MCF 10A (cell line): ENCODE data around the gene NUBPL. TPM values are rescaled to one million over a fixed set of nuclear protein-coding genes. Genes with fewer than 3 reads are reported as not detected.
A peak's percentile ranks its signal among the peaks of the same experiment; 100 is the strongest.

ENCODE experiments used
- BruUV-seq: library from RNA; stranded (reverse); fragments of 400-500 nt; replicated peaks from 2 replicates; lab custom pipeline; 2021; lab: Mats Ljungman, UMichigan
- CTCF ChIA-PET: fragments of 300-600 bp; sonication (Branson Sonifier 250); formaldehyde crosslinking; extraction: SDS; loops from one replicate; lab custom pipeline; 2021; ENCODE audit warnings: antibody characterized with exemption, inconsistent platforms; lab: Yijun Ruan, JAX
- POLR2A ChIA-PET: fragments of 300-600, 350-650 bp; sonication (Branson Sonifier 250); formaldehyde crosslinking; extraction: SDS; loops from one replicate; lab custom pipeline; 2020; ENCODE audit warnings: antibody characterized with exemption, inconsistent platforms; lab: Yijun Ruan, JAX
- DNase-seq: peaks from one replicate; pipeline ENCODE4 v3.0.0-alpha.2; 2018; ENCODE audit not compliant: unreplicated experiment
- H3K27ac Mint-ChIP-seq: one replicate; pipeline ENCODE4 v1.8.0; 2022; ENCODE audit warnings: mild to moderate bottlenecking, low read depth, mixed read lengths; ENCODE audit not compliant: unreplicated experiment
- H3K27me3 Mint-ChIP-seq: one replicate; pipeline ENCODE4 v1.8.0; 2022; ENCODE audit warnings: mixed read lengths; ENCODE audit not compliant: insufficient read depth, unreplicated experiment
- H3K36me3 Mint-ChIP-seq: one replicate; pipeline ENCODE4 v1.8.0; 2022; ENCODE audit warnings: mild to moderate bottlenecking, moderate library complexity, mixed read lengths; ENCODE audit not compliant: insufficient read depth, unreplicated experiment
- H3K4me1 Mint-ChIP-seq: one replicate; pipeline ENCODE4 v1.8.0; 2022; ENCODE audit warnings: mixed read lengths; ENCODE audit not compliant: insufficient read depth, unreplicated experiment
- H3K4me3 Mint-ChIP-seq: one replicate; pipeline ENCODE4 v1.8.0; 2022; ENCODE audit warnings: mild to moderate bottlenecking, moderate library complexity, mixed read lengths; ENCODE audit not compliant: unreplicated experiment
- H3K9me3 Mint-ChIP-seq: one replicate; pipeline ENCODE4 v1.8.0; 2022; ENCODE audit warnings: mixed read lengths; ENCODE audit not compliant: unreplicated experiment
- intact Hi-C: fragments of 100-400 bp; cut with micrococcal nuclease; formaldehyde crosslinking; loops from 2 replicates; pipeline ENCODE4 v1.14.1; 2022
- total RNA-seq: library from RNA; stranded (reverse); gene quantifications from 2 replicates; pipeline ENCODE4 v1.2.3, GENCODE V29; 2022
- TF ChIP-seq, protein P1 (sequence below): fragments of 200-600 bp; IDR thresholded peaks from one replicate; pipeline ENCODE4 v1.8.0; 2022; ENCODE audit warnings: antibody characterized with exemption, mild to moderate bottlenecking; ENCODE audit not compliant: unreplicated experiment

NUBPL gene
- total RNA-seq, 1 experiment from 2014 or later = 12.3 TPM

DNA sequence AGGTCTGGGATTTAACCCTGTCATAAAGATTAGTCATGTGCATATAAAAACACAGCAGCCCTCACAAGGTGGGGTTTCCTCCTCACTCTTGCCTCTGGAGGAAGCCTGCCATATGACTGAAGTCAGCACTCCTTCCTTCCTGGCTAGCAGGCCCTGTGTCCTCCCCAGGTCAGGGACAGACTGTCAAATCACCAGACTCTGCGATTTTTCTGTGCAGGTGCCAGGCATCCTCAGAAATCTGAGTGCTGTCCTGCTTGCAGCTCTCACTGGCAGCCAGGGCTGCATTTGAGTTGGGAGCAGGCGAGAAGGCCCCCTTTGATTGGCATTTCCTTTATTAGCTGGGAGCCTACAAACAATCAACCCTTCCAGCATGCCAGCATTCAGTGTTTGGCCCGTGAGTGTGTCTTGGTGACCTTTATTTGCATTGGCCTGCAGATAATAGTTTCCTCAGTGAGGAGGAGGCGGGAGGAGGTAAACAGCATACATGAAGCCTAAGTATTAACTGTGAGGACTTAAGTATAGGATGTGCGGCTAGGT lies 332.1 kb downstream of the NUBPL start:
- Mint-ChIP-seq H3K9me3 (no peaks in the 10 kb centered on the region), H3K4me3 (no peak overlapping the region), H3K27me3 (no peaks in the 10 kb centered on the region), H3K36me3 (no peaks in the 10 kb centered on the region), H3K27ac (no peak overlapping the region), H3K4me1 (peaks cover 16% of the 10 kb centered on the region)
- CTCF ChIA-PET = no interaction called here
- TF ChIP-seq, protein P1, sequence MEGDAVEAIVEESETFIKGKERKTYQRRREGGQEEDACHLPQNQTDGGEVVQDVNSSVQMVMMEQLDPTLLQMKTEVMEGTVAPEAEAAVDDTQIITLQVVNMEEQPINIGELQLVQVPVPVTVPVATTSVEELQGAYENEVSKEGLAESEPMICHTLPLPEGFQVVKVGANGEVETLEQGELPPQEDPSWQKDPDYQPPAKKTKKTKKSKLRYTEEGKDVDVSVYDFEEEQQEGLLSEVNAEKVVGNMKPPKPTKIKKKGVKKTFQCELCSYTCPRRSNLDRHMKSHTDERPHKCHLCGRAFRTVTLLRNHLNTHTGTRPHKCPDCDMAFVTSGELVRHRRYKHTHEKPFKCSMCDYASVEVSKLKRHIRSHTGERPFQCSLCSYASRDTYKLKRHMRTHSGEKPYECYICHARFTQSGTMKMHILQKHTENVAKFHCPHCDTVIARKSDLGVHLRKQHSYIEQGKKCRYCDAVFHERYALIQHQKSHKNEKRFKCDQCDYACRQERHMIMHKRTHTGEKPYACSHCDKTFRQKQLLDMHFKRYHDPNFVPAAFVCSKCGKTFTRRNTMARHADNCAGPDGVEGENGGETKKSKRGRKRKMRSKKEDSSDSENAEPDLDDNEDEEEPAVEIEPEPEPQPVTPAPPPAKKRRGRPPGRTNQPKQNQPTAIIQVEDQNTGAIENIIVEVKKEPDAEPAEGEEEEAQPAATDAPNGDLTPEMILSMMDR = no peak
- POLR2A ChIA-PET = no interaction called here
- intact Hi-C loops = no loop called here
- no TSS peak for BruUV-seq
- DNase-seq = no peak

DNA sequence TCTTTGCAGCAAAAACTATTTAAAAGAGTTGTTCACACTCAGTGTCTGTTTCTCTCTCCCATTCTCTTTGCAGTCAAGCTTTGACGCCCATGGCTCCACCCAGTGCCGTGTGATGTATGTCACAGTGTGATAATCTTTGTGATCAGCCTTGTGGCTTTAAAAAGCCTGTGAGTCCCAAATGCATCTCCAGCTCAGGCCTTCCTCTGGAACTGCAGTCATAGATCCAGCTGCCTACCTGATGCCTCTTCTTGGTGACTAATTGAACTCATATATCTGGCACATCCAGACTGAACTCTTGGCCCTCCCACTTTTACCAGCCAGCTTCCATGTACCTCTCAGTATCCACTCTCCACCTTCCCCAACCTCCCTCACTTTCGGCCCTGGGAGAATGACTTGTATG lies 333.1 kb downstream of the NUBPL start:
- TF ChIP-seq, protein P1 = no peak
- H3K4me1 Mint-ChIP-seq = peaks cover 16% of the 10 kb centered on the region
- intact Hi-C loops = no loop called here
- CTCF ChIA-PET = no interaction called here
- H3K9me3 Mint-ChIP-seq = no peaks in the 10 kb centered on the region
- POLR2A ChIA-PET = interaction anchor here (1.3 kb wide), 1 partner anchor 15 kb away, joined by 3 read pairs; no protein-coding TSS in a partner anchor
- H3K27me3 Mint-ChIP-seq = no peaks in the 10 kb centered on the region
- no peak overlapping the region for H3K27ac Mint-ChIP-seq
- no peak for DNase-seq
- BruUV-seq = no TSS peak
- H3K36me3 Mint-ChIP-seq = no peaks in the 10 kb centered on the region
- H3K4me3 Mint-ChIP-seq = no peak overlapping the region

DNA sequence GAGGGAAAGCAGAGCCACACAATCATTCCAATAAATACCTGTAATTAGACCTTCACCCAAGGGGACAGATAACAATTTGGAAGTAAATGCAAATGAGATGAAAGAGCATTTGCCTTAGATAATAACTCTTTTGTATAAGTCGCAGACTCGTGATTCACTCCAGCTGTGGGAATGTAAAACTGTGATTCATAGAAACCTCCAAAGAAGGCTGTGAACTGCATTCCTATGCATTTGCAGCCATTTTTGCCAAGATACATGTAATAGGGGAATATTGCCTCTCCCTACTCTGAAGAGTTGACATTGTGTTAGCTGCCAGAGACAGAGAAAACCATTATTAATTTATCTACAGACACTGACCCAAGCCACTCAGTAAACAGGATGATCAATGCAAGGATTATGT lies 334.0 kb downstream of the NUBPL start:
- Mint-ChIP-seq H3K4me3 (no peak overlapping the region), H3K36me3 (no peaks in the 10 kb centered on the region), H3K27me3 (no peaks in the 10 kb centered on the region), H3K9me3 (no peaks in the 10 kb centered on the region), H3K4me1 (peaks cover 16% of the 10 kb centered on the region), H3K27ac (no peak overlapping the region)
- ChIA-PET POLR2A (interaction anchor here (1.3 kb wide), 1 partner anchor 14 kb away, joined by 3 read pairs; no protein-coding TSS in a partner anchor), CTCF (interaction anchor here (0.7 kb wide), 1 partner anchor 31 kb away, joined by 3 read pairs; no protein-coding TSS in a partner anchor)
- BruUV-seq = no TSS peak
- TF ChIP-seq, protein P1 = no peak
- peak; percentile 16 for DNase-seq
- intact Hi-C loops = no loop called here

DNA sequence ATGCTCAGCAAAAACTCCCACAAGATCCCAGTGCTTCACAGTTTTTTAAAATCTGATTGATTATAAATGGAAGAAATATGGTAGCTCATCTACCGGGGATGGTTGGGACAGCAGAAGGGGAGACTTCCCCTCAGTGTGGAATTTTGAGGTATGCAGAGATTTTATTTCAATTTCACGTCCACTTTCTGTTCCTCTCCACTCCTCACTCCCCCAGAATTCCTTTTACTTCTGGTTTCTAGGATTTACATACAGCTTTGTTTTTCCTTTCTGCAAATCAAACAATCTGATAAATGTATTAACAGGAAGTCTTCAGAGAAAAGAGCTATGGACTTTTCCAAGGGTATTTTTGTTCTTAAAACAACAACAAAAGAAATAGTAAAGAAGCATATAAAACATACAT lies 334.4 kb downstream of the NUBPL start:
- ChIA-PET CTCF (interaction anchor here (0.6 to 0.7 kb wide), 3 partner anchors 30 to 358 kb away, joined by 3 to 4 read pairs (median 3); no protein-coding TSS in a partner anchor), POLR2A (interaction anchor here (1.3 kb wide), 1 partner anchor 14 kb away, joined by 3 read pairs; no protein-coding TSS in a partner anchor)
- DNase-seq = no peak
- Mint-ChIP-seq H3K36me3 (no peaks in the 10 kb centered on the region), H3K4me3 (no peak overlapping the region), H3K27me3 (no peaks in the 10 kb centered on the region), H3K27ac (no peak overlapping the region), H3K4me1 (peaks cover 16% of the 10 kb centered on the region), H3K9me3 (no peaks in the 10 kb centered on the region)
- TF ChIP-seq, protein P1 = no peak
- intact Hi-C loops = no loop called here
- BruUV-seq = no TSS peak
